IMR-90 (cell line): ENCODE data around the gene MRC1. TPM values are rescaled to one million over a fixed set of nuclear protein-coding genes. Genes with fewer than 3 reads are reported as not detected.

Source experiments
- ATAC-seq: fragments of 200-7000 bp; cut with Tn5 transposase; 2 replicates; pipeline ENCODE4 v1.9.1; 2020; ENCODE audit warnings: low read depth, mild to moderate bottlenecking, moderate library complexity
- BruUV-seq: library from RNA; stranded (reverse); fragments of 400-500 nt; replicated peaks from 2 replicates; lab custom pipeline; 2021; lab: Mats Ljungman, UMichigan
- CTCF ChIA-PET: fragments of 300-600 bp; formaldehyde crosslinking; extraction: SDS; loops from one replicate; lab custom pipeline; 2021; ENCODE audit warnings: antibody characterized with exemption; lab: Yijun Ruan, JAX
- POLR2A ChIA-PET: fragments of 300-600 bp; sonication (Branson Sonifier 250); formaldehyde crosslinking; loops from one replicate; lab custom pipeline; 2022; ENCODE audit warnings: antibody characterized with exemption; ENCODE audit not compliant: unreplicated experiment; lab: Charles Lee
- DNase-seq: peaks from one replicate; pipeline ENCODE4 v3.0.0; 2013
- H2AFZ ChIP-seq: replicated peaks from 2 replicates; pipeline ENCODE3; 2013; ENCODE audit warnings: low read length, mild to moderate bottlenecking; ENCODE audit not compliant: poor library complexity
- H2AK5ac ChIP-seq: 2 replicates; pipeline ENCODE4 v1.6.1; 2013; ENCODE audit warnings: low read depth, low read length, inconsistent platforms
- H2AK9ac ChIP-seq: replicated peaks from 2 replicates; pipeline ENCODE3; 2013; ENCODE audit warnings: mild to moderate bottlenecking, low read depth, low read length, moderate library complexity; ENCODE audit not compliant: poor library complexity
- H2BK120ac ChIP-seq: 2 replicates; pipeline ENCODE4 v1.6.1; 2013; ENCODE audit warnings: low read depth, low read length, inconsistent platforms
- H2BK15ac ChIP-seq: 3 replicates; pipeline ENCODE4 v1.6.1; 2013; ENCODE audit warnings: low read depth, low read length, inconsistent platforms
- H2BK20ac ChIP-seq: 2 replicates; pipeline ENCODE4 v1.6.1; 2013; ENCODE audit warnings: low read depth, mild to moderate bottlenecking, inconsistent platforms, low read length, moderate library complexity
- H2BK5ac ChIP-seq: 2 replicates; pipeline ENCODE4 v1.6.1; 2013; ENCODE audit warnings: mild to moderate bottlenecking, low read depth, low read length, inconsistent platforms; ENCODE audit not compliant: poor library complexity, severe bottlenecking
- H3K14ac ChIP-seq: replicated peaks from 2 replicates; pipeline ENCODE4 v1.6.1; 2013; ENCODE audit warnings: low read depth, low read length, inconsistent platforms
- H3K18ac ChIP-seq: 2 replicates; pipeline ENCODE4 v1.6.1; 2013; ENCODE audit warnings: low read depth, low read length, control low read depth
- H3K23ac ChIP-seq: 2 replicates; pipeline ENCODE4 v1.6.1; 2013; ENCODE audit warnings: low read depth, low read length, inconsistent platforms
- H3K27ac ChIP-seq: 2 replicates; pipeline ENCODE4 v1.5.1; 2013; ENCODE audit warnings: mild to moderate bottlenecking, control low read depth, low read length; ENCODE audit not compliant: insufficient read depth
- H3K27me3 ChIP-seq: 2 replicates; pipeline ENCODE4 v1.6.1; 2013; ENCODE audit warnings: low read length; ENCODE audit not compliant: control insufficient read depth, insufficient read depth
- H3K36me3 ChIP-seq: 2 replicates; pipeline ENCODE4 v1.6.1; 2013; ENCODE audit warnings: low read length, mixed read lengths; ENCODE audit not compliant: control insufficient read depth, insufficient read depth
- H3K4ac ChIP-seq: 2 replicates; pipeline ENCODE4 v1.6.1; 2013; ENCODE audit warnings: low read depth, low read length, inconsistent platforms
- H3K4me1 ChIP-seq: 2 replicates; pipeline ENCODE4 v1.6.1; 2013; ENCODE audit warnings: low read length, mixed read lengths; ENCODE audit not compliant: control insufficient read depth, insufficient read depth
- H3K4me2 ChIP-seq: 2 replicates; pipeline ENCODE4 v1.6.1; 2013; ENCODE audit warnings: low read depth, mild to moderate bottlenecking, control low read depth, low read length, moderate library complexity
- H3K4me3 ChIP-seq: 2 replicates; pipeline ENCODE4 v1.5.1; 2013; ENCODE audit warnings: low read depth, mild to moderate bottlenecking, control low read depth, low read length, moderate library complexity; ENCODE audit not compliant: insufficient read depth
- H3K56ac ChIP-seq: 2 replicates; pipeline ENCODE4 v1.6.1; 2013; ENCODE audit warnings: low read length, inconsistent platforms; ENCODE audit not compliant: insufficient read depth; ENCODE audit errors: extremely low read depth
- H3K79me1 ChIP-seq, 2 experiments: 2 replicates each; pipeline ENCODE4 v1.6.1; 2013; ENCODE audit warnings: low read length in 2 of 2, inconsistent platforms in 1 of 2, low read depth in 1 of 2
- H3K9ac ChIP-seq: 2 replicates; pipeline ENCODE4 v1.6.1; 2013; ENCODE audit warnings: low read depth, low read length, control low read depth
- H3K9me1 ChIP-seq: 2 replicates; pipeline ENCODE4 v1.6.1; 2013; ENCODE audit warnings: low read length, inconsistent platforms; ENCODE audit not compliant: insufficient read depth
- H3K9me3 ChIP-seq: 2 replicates; pipeline ENCODE4 v1.6.1; 2013; ENCODE audit warnings: low read length; ENCODE audit not compliant: control insufficient read depth, insufficient read depth
- H4K20me1 ChIP-seq: 2 replicates; pipeline ENCODE4 v1.6.1; 2013; ENCODE audit warnings: low read length, inconsistent platforms; ENCODE audit not compliant: insufficient read depth
- H4K5ac ChIP-seq: 2 replicates; pipeline ENCODE4 v1.6.1; 2013; ENCODE audit warnings: mild to moderate bottlenecking, low read depth, low read length, control low read depth
- H4K8ac ChIP-seq, 2 experiments: 2 replicates each; pipeline ENCODE4 v1.6.1; 2013; ENCODE audit warnings: low read depth in 2 of 2, low read length in 2 of 2, control low read depth in 1 of 2, inconsistent platforms in 1 of 2
- H4K91ac ChIP-seq: 2 replicates; pipeline ENCODE4 v1.6.1; 2013; ENCODE audit warnings: low read depth, low read length, inconsistent platforms; ENCODE audit not compliant: insufficient read depth
- BHLHE40 ChIP-seq: fragments of 150-350 bp; IDR thresholded peaks from 2 replicates; pipeline ENCODE4 v1.6.1; 2016; ENCODE audit warnings: mild to moderate bottlenecking, low read depth, low read length
- CEBPB ChIP-seq: IDR thresholded peaks from 2 replicates; pipeline ENCODE4 v1.6.1; 2012; ENCODE audit warnings: low read depth, low read length, improper control_type of control experiment
- CHD1 ChIP-seq: IDR thresholded peaks from 2 replicates; pipeline ENCODE4 v1.6.1; 2012; ENCODE audit warnings: low read depth, low read length, improper control_type of control experiment
- CTCF ChIP-seq: conservative IDR thresholded peaks from 2 replicates; pipeline ENCODE4 v1.5.1; 2012; ENCODE audit warnings: mild to moderate bottlenecking, low read depth, low read length, improper control_type of control experiment
- ELK1 ChIP-seq: fragments of 150-350 bp; IDR thresholded peaks from 2 replicates; pipeline ENCODE4 v1.6.1; 2016; ENCODE audit warnings: low read depth, mild to moderate bottlenecking, low read length, moderate library complexity, borderline replicate concordance
- FOS ChIP-seq: fragments of 150-350 bp; IDR thresholded peaks from 2 replicates; pipeline ENCODE4 v1.6.1; 2016; ENCODE audit warnings: low read depth, low read length
- MAZ ChIP-seq: IDR thresholded peaks from 2 replicates; pipeline ENCODE4 v1.6.1; 2012; ENCODE audit warnings: low read depth, mild to moderate bottlenecking, low read length, improper control_type of control experiment, moderate library complexity, borderline replicate concordance
- MXI1 ChIP-seq: IDR thresholded peaks from 2 replicates; pipeline ENCODE4 v1.6.1; 2012; ENCODE audit warnings: low read depth, mild to moderate bottlenecking, low read length, moderate library complexity, borderline replicate concordance
- POLR2A ChIP-seq: IDR thresholded peaks from 2 replicates; pipeline ENCODE4 v1.6.1; 2012; ENCODE audit warnings: mild to moderate bottlenecking, low read depth, low read length
- RAD21 ChIP-seq: IDR thresholded peaks from 2 replicates; pipeline ENCODE4 v1.6.1; 2012; ENCODE audit warnings: low read length, improper control_type of control experiment
- RCOR1 ChIP-seq: IDR thresholded peaks from 2 replicates; pipeline ENCODE4 v1.6.1; 2012; ENCODE audit warnings: mild to moderate bottlenecking, low read length, improper control_type of control experiment; ENCODE audit not compliant: insufficient replicate concordance
- RFX5 ChIP-seq: IDR thresholded peaks from 2 replicates; pipeline ENCODE4 v1.8.0; 2012; ENCODE audit warnings: low read depth, mild to moderate bottlenecking, low read length, moderate library complexity
- SMC3 ChIP-seq: fragments of 150-350 bp; IDR thresholded peaks from 2 replicates; pipeline ENCODE4 v1.6.1; 2016; ENCODE audit warnings: low read depth, mild to moderate bottlenecking, antibody characterized with exemption, low read length, moderate library complexity
- USF2 ChIP-seq: fragments of 150-350 bp; IDR thresholded peaks from 2 replicates; pipeline ENCODE4 v1.6.1; 2017; ENCODE audit warnings: mild to moderate bottlenecking, antibody characterized with exemption, low read length, low read depth
- WGBS, 2 experiments: methylation state at CpG; one replicate each; pipeline versions ENCODE4 v1.1.5 to v1.1.7; 2013; ENCODE audit warnings: missing lambda C conversion rate in 2 of 2; ENCODE audit not compliant: insufficient read length in 1 of 2; ENCODE audit errors: extremely low coverage in 2 of 2; 5-methylcytosine and 5-hydroxymethylcytosine counted together
- dilution Hi-C: fragments of 300-500 bp; cut with HindIII; formaldehyde crosslinking; loops from one replicate; pipeline ENCODE4 v1.14.3; 2018; ENCODE audit warnings: low sequenced_read_pairs; ENCODE audit not compliant: unreplicated experiment
- in situ Hi-C: fragments of 300-500 bp; cut with MboI; formaldehyde crosslinking; loops from 3 replicates; pipeline ENCODE4 v1.14.3; 2019; ENCODE audit warnings: low sequenced_read_pairs, inconsistent platforms, mixed read lengths
- intact Hi-C: fragments of 100-400 bp; cut with micrococcal nuclease; formaldehyde crosslinking; loops from 2 replicates; pipeline ENCODE4 v1.10.0; 2022
- polyA plus RNA-seq, 3 experiments: library from polyadenylated mRNA; depleted of rRNA; stranded (reverse); fragments of >200 nt; gene quantifications; 2 replicates each; pipeline ENCODE4 v1.2.3, GENCODE V29; 2012; ENCODE audit warnings: low replicate concordance in 1 of 3
- total RNA-seq: library from RNA; depleted of rRNA; stranded (reverse); fragments of >200 nt; gene quantifications from 2 replicates; pipeline ENCODE4 v1.2.3, GENCODE V29; 2012

MRC1 gene
- total and polyA plus RNA-seq, 2 of the 4 experiments (the other 2 are of a cell fraction): not detected

- intact Hi-C loops (no loop called here), in situ Hi-C loops (no loop called here), dilution Hi-C loops (no loop called here)
- Histone ChIP-seq H3K27me3 (no peaks in the 10 kb centered on the region), H3K9ac (no peak overlapping the region), H4K91ac (no peak overlapping the region), H3K4ac (no peak overlapping the region), H3K4me2 (no peak overlapping the region), H2BK20ac (no peak overlapping the region), H3K23ac (no peak overlapping the region), H3K18ac (no peak overlapping the region), H3K56ac (no peak overlapping the region), H4K5ac (no peak overlapping the region), H2AK9ac (no peak overlapping the region), H2BK120ac (no peak overlapping the region), H3K9me3 (no peaks in the 10 kb centered on the region), H3K4me1 (no peaks in the 10 kb centered on the region), H2BK5ac (no peak overlapping the region), H3K4me3 (no peak overlapping the region), H3K14ac (no peak overlapping the region), H2AK5ac (no peak overlapping the region), H3K79me1 (no peaks in the 10 kb centered on the region), H4K8ac (no peak overlapping the region), H2AFZ (no peak overlapping the region), H4K20me1 (no peaks in the 10 kb centered on the region), H2BK15ac (no peak overlapping the region), H3K36me3 (no peaks in the 10 kb centered on the region), H3K9me1 (no peaks in the 10 kb centered on the region), H3K27ac (no peak overlapping the region)
- no peak for TF ChIP-seq CTCF
- TF ChIP-seq ELK1: no peak
- no peak for TF ChIP-seq MAZ
- TF ChIP-seq RCOR1: no peak
- no peak for TF ChIP-seq POLR2A
- no peak for TF ChIP-seq RFX5
- TF ChIP-seq BHLHE40: no peak
- no peak for TF ChIP-seq FOS
- TF ChIP-seq MXI1: no peak
- TF ChIP-seq RAD21: no peak
- TF ChIP-seq SMC3: no peak
- TF ChIP-seq USF2: no peak
- no peak for TF ChIP-seq CEBPB
- TF ChIP-seq CHD1: no peak
- BruUV-seq: no TSS peak
- POLR2A ChIA-PET: no interaction called here
- CTCF ChIA-PET: no interaction called here
- DNase-seq: no peak
- no peak for ATAC-seq
- WGBS, 2 experiments: no CpG with 5 or more reads among the region's 4 CpGs
Observed at GRCh38 chr10:17915181-17915580, 106.0 kb downstream of the MRC1 start.
